Measurements from ENCODE around the gene GPR148. TPM values are rescaled to one million over a fixed set of nuclear protein-coding genes. Genes with fewer than 3 reads are reported as not detected.

Gene GPR148
- total and polyA plus RNA-seq, 2 of the 4 experiments (the other 2 are of a cell fraction), result not detected

DNA sequence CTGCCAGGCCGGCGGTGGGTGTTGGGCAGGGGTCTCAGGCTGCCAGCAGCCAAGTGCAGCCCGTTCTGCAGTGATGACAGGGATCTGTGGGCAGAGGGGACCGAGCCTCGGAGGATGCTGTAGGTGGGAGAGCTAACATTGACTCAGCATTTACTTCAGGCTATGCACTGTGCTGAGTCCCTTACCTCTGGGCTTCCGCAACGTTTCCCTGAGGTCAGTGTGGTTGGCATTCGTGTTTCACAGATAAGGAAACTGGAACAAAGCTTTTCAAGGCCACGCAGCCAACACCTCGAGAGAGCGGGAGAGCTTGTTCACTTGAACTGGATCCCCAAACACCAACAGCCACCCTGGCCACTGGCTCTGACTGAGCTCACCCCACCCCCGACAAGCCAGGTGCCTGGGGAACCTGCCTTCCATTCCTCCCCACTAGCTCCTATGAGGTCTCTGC lies 839 bp upstream of the GPR148 start:
- Histone ChIP-seq H4K91ac (ENCODE audit: insufficient read depth, low read depth, low read length) (no peak overlapping the region), H4K20me1 (ENCODE audit: insufficient read depth, low read length) (no peaks in the 10 kb centered on the region), H3K9me1 (ENCODE audit: insufficient read depth, low read length) (no peaks in the 10 kb centered on the region), H3K4ac (ENCODE audit: low read depth, low read length) (no peak overlapping the region), H2BK120ac (ENCODE audit: low read depth, low read length) (no peak overlapping the region), H3K27me3 (ENCODE audit: control insufficient read depth, insufficient read depth, low read length) (no peaks in the 10 kb centered on the region), H3K4me1 (ENCODE audit: control insufficient read depth, insufficient read depth, low read length) (no peaks in the 10 kb centered on the region), H4K8ac (ENCODE audit: low read depth in 2 of 2, low read length in 2 of 2) (no peak overlapping the region), H3K18ac (ENCODE audit: low read depth, low read length) (no peak overlapping the region), H3K79me1 (ENCODE audit: low read depth in 1 of 2, low read length in 2 of 2) (no peaks in the 10 kb centered on the region), H2BK15ac (ENCODE audit: low read depth, low read length) (no peak overlapping the region), H3K9me3 (ENCODE audit: control insufficient read depth, insufficient read depth, low read length) (no peaks in the 10 kb centered on the region), H2AK9ac (replicated peaks; ENCODE audit: low read depth, low read length, poor library complexity) (no peak overlapping the region), H2BK5ac (ENCODE audit: low read depth, low read length, poor library complexity, severe bottlenecking) (no peak overlapping the region), H3K23ac (ENCODE audit: low read depth, low read length) (no peak overlapping the region), H3K36me3 (ENCODE audit: control insufficient read depth, insufficient read depth, low read length) (no peaks in the 10 kb centered on the region), H3K9ac (ENCODE audit: low read depth, low read length) (no peak overlapping the region), H3K4me2 (ENCODE audit: low read depth, low read length) (no peak overlapping the region; the same call in 1 of the 2 replicates), H2BK20ac (ENCODE audit: low read depth, low read length) (no peak overlapping the region), H3K56ac (ENCODE audit: extremely low read depth, insufficient read depth, low read length) (no peak overlapping the region), H2AFZ (replicated peaks; ENCODE audit: low read length, poor library complexity) (peak overlapping the region; percentile 94), H3K4me3 (ENCODE audit: insufficient read depth, low read depth, low read length) (no peak overlapping the region), H2AK5ac (ENCODE audit: low read depth, low read length) (no peak overlapping the region), H3K27ac (ENCODE audit: insufficient read depth, low read length) (no peak overlapping the region), H4K5ac (ENCODE audit: low read depth, low read length) (no peak overlapping the region), H3K14ac (replicated peaks; ENCODE audit: low read depth, low read length) (no peak overlapping the region)
- CTCF ChIA-PET, result no interaction called here
- no peak for ATAC-seq (ENCODE audit: low read depth)
- TF ChIP-seq, protein P1, sequence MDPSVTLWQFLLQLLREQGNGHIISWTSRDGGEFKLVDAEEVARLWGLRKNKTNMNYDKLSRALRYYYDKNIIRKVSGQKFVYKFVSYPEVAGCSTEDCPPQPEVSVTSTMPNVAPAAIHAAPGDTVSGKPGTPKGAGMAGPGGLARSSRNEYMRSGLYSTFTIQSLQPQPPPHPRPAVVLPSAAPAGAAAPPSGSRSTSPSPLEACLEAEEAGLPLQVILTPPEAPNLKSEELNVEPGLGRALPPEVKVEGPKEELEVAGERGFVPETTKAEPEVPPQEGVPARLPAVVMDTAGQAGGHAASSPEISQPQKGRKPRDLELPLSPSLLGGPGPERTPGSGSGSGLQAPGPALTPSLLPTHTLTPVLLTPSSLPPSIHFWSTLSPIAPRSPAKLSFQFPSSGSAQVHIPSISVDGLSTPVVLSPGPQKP (IDR thresholded peaks at IDR 0.05; ENCODE audit: borderline replicate concordance, low read depth, low read length), result no peak
- no peak for TF ChIP-seq POLR2A (IDR thresholded peaks at IDR 0.05; ENCODE audit: low read depth, low read length)
- no peak for TF ChIP-seq FOS (IDR thresholded peaks at IDR 0.05; ENCODE audit: low read depth, low read length)
- TF ChIP-seq NFE2L2 (IDR thresholded peaks at IDR 0.05; ENCODE audit: low read depth, low read length), result no peak
- no peak for TF ChIP-seq RAD21 (IDR thresholded peaks at IDR 0.05; ENCODE audit: low read length)
- TF ChIP-seq, protein P2, sequence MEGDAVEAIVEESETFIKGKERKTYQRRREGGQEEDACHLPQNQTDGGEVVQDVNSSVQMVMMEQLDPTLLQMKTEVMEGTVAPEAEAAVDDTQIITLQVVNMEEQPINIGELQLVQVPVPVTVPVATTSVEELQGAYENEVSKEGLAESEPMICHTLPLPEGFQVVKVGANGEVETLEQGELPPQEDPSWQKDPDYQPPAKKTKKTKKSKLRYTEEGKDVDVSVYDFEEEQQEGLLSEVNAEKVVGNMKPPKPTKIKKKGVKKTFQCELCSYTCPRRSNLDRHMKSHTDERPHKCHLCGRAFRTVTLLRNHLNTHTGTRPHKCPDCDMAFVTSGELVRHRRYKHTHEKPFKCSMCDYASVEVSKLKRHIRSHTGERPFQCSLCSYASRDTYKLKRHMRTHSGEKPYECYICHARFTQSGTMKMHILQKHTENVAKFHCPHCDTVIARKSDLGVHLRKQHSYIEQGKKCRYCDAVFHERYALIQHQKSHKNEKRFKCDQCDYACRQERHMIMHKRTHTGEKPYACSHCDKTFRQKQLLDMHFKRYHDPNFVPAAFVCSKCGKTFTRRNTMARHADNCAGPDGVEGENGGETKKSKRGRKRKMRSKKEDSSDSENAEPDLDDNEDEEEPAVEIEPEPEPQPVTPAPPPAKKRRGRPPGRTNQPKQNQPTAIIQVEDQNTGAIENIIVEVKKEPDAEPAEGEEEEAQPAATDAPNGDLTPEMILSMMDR (conservative IDR thresholded peaks at IDR 0.05; ENCODE audit: low read depth, low read length), result no peak
- no peak for TF ChIP-seq CHD1 (IDR thresholded peaks at IDR 0.05; ENCODE audit: low read depth, low read length)
- TF ChIP-seq MAFK (IDR thresholded peaks at IDR 0.05; ENCODE audit: low read depth, low read length), result no peak
- no peak for TF ChIP-seq USF2 (IDR thresholded peaks at IDR 0.05; ENCODE audit: low read depth, low read length)
- TF ChIP-seq MAZ (IDR thresholded peaks at IDR 0.05; ENCODE audit: borderline replicate concordance, low read depth, low read length), result no peak
- no peak for TF ChIP-seq MXI1 (IDR thresholded peaks at IDR 0.05; ENCODE audit: borderline replicate concordance, low read depth, low read length)
- TF ChIP-seq RCOR1 (IDR thresholded peaks at IDR 0.05; ENCODE audit: insufficient replicate concordance, low read length), result no peak
- TF ChIP-seq CEBPB (IDR thresholded peaks at IDR 0.05; ENCODE audit: low read depth, low read length), result no peak
- TF ChIP-seq RFX5 (IDR thresholded peaks at IDR 0.05; ENCODE audit: low read depth, low read length), result no peak
- TF ChIP-seq BHLHE40 (IDR thresholded peaks at IDR 0.05; ENCODE audit: low read depth, low read length), result no peak
- TF ChIP-seq SMC3 (IDR thresholded peaks at IDR 0.05; ENCODE audit: low read depth, low read length), result no peak
- intact Hi-C loops (cut with micrococcal nuclease), result no loop called here
- in situ Hi-C loops (cut with MboI; ENCODE audit: low sequenced_read_pairs), result no loop called here
- no peak for DNase-seq
- no CpG with 5 or more reads among the region's 12 CpGs for WGBS, 2 experiments (ENCODE audit: extremely low coverage in 2 of 2, insufficient read length in 1 of 2)
- dilution Hi-C loops (cut with HindIII; ENCODE audit: low sequenced_read_pairs, unreplicated experiment), result no loop called here
- no TSS peak for BruUV-seq (replicated peaks)
- POLR2A ChIA-PET (ENCODE audit: unreplicated experiment), result no interaction called here

Measured in IMR-90 (cell line).